Cardiac muscle cell (in vitro differentiated cells and primary cell): ENCODE measurements around the gene MVD. TPM values are rescaled to one million over a fixed set of nuclear protein-coding genes. Genes with fewer than 3 reads are reported as not detected.

ENCODE experiments used
- DNase-seq, 2 donors: peaks; one replicate each; pipeline versions ENCODE4 v3.0.0 to v3.0.0-alpha.2; 2010 to 2017; ENCODE audit warnings: low read depth in 1 of 2, low spot score in 1 of 2
- H3K27ac ChIP-seq: fragments of 200-600 bp; sonication (generic); 2 replicates; pipeline ENCODE4 v1.5.1; 2016
- H3K27me3 ChIP-seq: fragments of 200-600 bp; sonication (generic); 2 replicates; pipeline ENCODE4 v1.6.0; 2016; ENCODE audit warnings: control low read depth
- H3K36me3 ChIP-seq: fragments of 200-600 bp; sonication (generic); 2 replicates; pipeline ENCODE4 v1.5.1; 2016; ENCODE audit warnings: control low read depth
- H3K4me1 ChIP-seq: fragments of 200-600 bp; sonication (generic); 2 replicates; pipeline ENCODE4 v1.8.1; 2017; ENCODE audit warnings: low read depth, mild to moderate bottlenecking, mixed run types
- H3K4me3 ChIP-seq: fragments of 200-600 bp; sonication (generic); 2 replicates; pipeline ENCODE4 v1.5.1; 2016; ENCODE audit warnings: mild to moderate bottlenecking
- H3K9me3 ChIP-seq: fragments of 200-600 bp; sonication (generic); 2 replicates; pipeline ENCODE4 v1.5.1; 2017; ENCODE audit warnings: low read depth, mild to moderate bottlenecking, control low read depth
- CTCF ChIP-seq: IDR thresholded peaks from 2 replicates; pipeline ENCODE4 v1.5.1; 2012; ENCODE audit warnings: low read depth, mild to moderate bottlenecking, low read length
- polyA plus RNA-seq: library from polyadenylated mRNA; unstranded; fragments of >200 nt; fragmentation: Nextera tagmentation; extraction: Ambion mirVana; gene quantifications from 2 replicates; pipeline ENCODE4 v1.2.1, GENCODE V29; 2016
- total RNA-seq: library from RNA; depleted of rRNA; stranded (reverse); fragments of >200 nt; gene quantifications from 2 replicates; pipeline ENCODE4 v1.2.3, GENCODE V29; 2016

MVD gene
- total and polyA plus RNA-seq, 2 experiments from 2014 or later: 65.0 to 192 TPM

DNA sequence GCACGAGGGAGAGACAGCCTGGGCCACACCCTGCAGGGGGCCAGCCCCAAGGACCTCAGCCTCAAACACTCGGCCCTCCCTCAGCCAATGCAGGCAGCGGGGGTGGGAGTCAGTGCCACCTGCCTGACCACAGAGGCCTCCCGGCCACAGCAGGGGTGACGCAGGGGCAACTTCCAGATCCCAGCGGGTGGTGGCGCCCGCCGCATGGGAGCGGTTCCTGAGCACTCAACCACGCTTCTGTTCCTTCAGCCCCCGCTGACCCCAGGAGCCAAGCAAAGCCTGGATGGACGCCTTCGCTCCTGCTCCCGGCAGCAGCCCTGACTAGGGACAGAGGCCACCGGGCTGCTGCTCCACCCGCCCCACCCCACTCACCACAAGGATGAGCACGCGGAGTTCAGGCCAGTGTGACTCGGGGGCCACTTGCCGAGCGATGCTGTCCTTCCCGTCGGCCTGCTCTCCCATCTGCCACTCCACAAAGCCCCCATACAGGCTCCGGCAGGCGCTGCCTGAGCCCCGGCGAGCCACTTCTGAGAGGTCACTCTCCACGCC is 7.1 kb downstream of the MVD start:
- Histone ChIP-seq H3K27me3 (no peaks in the 10 kb centered on the region), H3K36me3 (peaks cover 8% of the 10 kb centered on the region), H3K27ac (no peak overlapping the region), H3K9me3 (no peaks in the 10 kb centered on the region), H3K4me1 (peaks cover 9% of the 10 kb centered on the region), H3K4me3 (no peak overlapping the region)
- no peak for DNase-seq
- no peak for TF ChIP-seq CTCF

- Histone ChIP-seq H3K9me3 (no peaks in the 10 kb centered on the region), H3K4me1 (peaks cover 9% of the 10 kb centered on the region), H3K27me3 (no peaks in the 10 kb centered on the region), H3K4me3 (no peak overlapping the region), H3K27ac (no peak overlapping the region), H3K36me3 (peaks cover 8% of the 10 kb centered on the region)
- no peak for TF ChIP-seq CTCF
- DNase-seq: no peak
Observed at GRCh38 chr16:88655053-88655732, 7.7 kb downstream of the MVD start.

DNA sequence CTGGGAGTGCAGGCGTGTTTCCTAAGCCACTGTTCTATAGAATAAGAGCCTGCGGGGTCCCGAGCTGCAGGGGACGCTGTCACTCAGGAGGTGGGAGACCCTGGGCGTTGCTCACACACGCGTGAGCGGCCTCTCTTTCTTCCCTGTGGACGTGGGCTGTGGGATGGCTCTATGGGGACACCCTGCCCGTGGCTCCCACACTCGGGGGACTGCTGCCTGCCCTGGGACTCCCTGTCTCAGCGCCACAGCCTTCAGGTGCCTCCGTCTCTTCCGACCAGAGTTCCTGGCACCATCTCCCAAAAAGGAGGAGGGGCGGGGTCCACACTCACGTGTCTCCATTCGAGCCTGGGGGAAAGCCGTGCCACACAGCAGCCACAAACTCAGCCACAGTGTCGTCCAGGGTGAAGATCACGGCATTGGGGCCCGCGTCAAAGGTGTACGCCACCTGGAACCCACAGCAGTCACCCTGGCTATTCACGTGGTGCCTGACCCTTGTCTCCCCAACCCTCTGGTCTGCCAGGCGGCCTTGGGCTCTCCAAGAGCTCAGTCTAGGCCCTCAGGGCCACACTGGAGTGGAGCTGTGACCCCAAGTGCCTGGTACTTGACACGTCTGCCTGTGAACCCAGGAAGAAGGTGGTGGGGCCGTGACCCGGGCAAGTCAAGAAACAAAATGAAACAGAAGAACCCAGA is 8.4 kb downstream of the MVD start:
- H3K27me3 ChIP-seq: no peaks in the 10 kb centered on the region
- TF ChIP-seq CTCF: no peak
- no peak overlapping the region for H3K4me3 ChIP-seq
- H3K4me1 ChIP-seq: peaks cover 6% of the 10 kb centered on the region
- peaks cover 8% of the 10 kb centered on the region for H3K36me3 ChIP-seq
- no peak overlapping the region for H3K27ac ChIP-seq
- no peak for DNase-seq
- H3K9me3 ChIP-seq: no peaks in the 10 kb centered on the region

DNA sequence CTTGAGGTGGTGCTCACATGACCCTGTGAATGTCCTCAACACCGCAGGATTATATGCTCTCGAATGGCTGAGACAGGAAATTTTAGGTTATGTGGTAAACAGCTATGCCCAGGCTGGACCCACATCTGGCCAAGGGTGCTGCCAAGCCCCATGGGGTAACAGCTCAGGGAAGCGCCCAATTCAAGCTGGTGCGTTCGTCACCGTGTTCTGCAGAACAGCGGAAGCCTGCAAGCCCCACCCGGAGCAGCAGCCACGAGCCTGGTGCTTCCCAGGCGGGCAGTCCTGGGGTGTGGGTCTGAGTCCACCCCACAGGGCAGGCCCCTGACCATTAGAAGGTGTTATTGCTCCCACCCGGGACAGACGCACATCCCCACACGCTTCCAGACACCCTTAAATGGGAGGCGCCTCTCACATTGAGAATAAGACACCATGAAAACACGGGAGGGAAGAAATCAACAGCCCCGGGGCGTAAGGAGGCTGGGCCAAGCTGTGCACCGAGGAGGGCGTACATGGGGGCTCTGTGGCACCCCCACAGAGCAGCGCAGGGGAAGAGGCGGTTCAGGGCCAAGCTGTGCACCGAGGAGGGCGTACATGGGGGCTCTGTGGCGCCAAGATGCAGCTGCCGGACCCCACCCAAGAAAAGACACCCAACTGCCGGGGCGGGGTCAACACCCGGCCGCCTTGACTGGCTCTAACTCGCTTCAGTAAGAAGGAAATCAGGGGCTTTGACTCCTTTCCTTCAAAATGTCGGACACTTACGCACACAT is 9.1 kb downstream of the MVD start:
- no peaks in the 10 kb centered on the region for H3K9me3 ChIP-seq
- no peak overlapping the region for H3K27ac ChIP-seq
- no peak for DNase-seq
- TF ChIP-seq CTCF: no peak
- no peak overlapping the region for H3K4me3 ChIP-seq
- peaks cover 8% of the 10 kb centered on the region for H3K36me3 ChIP-seq
- peaks cover 6% of the 10 kb centered on the region for H3K4me1 ChIP-seq
- H3K27me3 ChIP-seq: no peaks in the 10 kb centered on the region

DNA sequence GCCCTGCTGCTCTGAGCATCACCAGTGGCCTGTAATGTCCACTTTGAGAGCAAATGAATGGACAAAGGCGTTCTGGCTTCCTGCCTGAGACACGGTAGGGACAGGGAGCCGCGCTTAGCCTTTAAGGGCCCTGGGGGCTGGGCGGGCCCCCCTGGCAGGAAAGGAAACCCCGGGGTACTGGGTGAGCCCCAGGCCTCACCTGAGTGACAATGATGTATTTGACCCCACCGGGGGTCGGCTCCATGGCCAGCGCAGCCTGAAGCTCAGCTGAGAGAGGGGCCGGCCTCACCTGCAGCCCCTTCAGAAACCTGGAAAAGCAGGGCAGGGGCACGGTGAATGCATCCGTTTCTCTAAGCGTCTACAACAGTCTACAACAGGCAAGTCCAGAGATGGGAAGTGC is 9.8 kb downstream of the MVD start:
- no peaks in the 10 kb centered on the region for H3K27me3 ChIP-seq
- no peak overlapping the region for H3K4me3 ChIP-seq
- no peak for TF ChIP-seq CTCF
- H3K27ac ChIP-seq: no peak overlapping the region
- H3K4me1 ChIP-seq: peaks cover 6% of the 10 kb centered on the region
- no peaks in the 10 kb centered on the region for H3K9me3 ChIP-seq
- H3K36me3 ChIP-seq: peaks cover 8% of the 10 kb centered on the region
- no peak for DNase-seq
